ENCODE data around the gene LSM12.

- TF ChIP-seq POLR2A (IDR thresholded peaks at IDR 0.05): no peak
- no peak for TF ChIP-seq CTCF (IDR thresholded peaks at IDR 0.05)
Measured at GRCh38 chr17:44083250-44083849, 16.9 kb upstream of the LSM12 start.

All from thyroid gland (tissue), 4 donors.